ENCODE results near the gene SENP8.
A peak's percentile ranks its signal among the peaks of the same experiment; 100 is the strongest.

The SENP8 gene

DNA sequence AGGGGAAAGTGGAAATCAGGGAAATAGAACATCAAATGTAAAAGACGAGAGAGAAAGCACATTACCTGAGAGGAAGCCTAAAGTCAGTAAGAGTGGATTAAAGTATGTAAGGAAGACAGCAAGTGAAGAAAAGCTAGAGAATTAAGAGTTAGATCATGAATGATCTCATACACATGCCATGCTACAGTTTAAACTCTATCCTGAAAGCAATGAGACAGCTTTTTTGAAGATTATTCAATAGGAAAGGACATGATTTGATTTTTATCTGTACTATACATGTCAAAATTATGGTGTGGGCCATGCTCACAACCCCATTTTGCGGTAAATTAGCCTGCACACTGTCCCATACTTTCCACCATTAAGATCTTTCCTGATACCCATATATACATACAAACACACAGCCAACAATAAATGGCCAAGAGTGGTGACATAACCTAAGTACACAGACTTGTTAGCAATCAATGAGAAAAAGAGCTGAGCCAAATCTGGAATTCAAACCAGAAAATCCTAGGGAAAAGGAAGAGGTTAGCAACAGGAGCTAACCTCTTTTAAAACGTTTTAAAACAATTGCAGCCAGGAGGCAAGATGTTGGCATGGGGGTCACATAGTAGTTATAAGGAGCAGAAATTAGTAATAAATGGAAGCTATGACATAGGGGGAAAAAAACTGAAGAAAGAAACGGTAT, 4.7 kb upstream of the SENP8 start:
- DNase-seq = peak; percentile 9

DNA sequence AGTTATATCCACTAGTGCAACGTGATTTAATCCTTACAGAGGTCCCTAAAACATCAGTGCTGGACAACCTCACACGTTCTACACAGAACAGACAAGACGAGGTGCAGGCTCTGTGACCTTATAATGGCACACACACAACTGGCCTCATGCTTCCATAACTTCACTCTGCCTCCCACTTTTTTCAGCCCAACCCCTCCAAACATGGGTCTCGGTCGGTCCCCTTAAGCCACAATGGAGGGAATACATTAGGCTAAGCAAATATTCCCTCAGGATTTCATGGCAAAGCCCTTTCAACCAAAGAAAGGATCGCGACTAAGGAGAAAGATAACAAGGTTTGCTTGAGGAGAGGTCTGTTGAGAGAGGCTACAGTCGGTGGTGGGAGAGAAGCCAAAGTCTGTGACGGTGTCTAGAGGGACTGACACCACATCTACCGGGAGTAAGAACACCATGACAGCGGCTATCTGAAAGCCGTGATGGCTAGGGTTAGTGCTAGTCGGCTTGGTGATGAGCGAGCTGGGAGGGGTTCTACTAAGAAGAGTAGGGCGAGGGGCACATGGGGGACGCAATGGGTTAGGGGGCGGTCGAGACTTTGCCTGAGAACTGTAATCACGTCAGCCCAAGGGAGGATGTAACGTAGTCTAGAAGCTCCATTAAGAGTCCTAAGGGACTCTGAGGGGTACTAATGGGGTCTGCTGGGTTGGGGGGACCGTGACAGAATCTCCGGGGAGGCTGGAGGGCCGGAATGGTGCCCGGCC, 1.3 kb upstream of the SENP8 start:
- DNase-seq = peak; percentile 32

DNA sequence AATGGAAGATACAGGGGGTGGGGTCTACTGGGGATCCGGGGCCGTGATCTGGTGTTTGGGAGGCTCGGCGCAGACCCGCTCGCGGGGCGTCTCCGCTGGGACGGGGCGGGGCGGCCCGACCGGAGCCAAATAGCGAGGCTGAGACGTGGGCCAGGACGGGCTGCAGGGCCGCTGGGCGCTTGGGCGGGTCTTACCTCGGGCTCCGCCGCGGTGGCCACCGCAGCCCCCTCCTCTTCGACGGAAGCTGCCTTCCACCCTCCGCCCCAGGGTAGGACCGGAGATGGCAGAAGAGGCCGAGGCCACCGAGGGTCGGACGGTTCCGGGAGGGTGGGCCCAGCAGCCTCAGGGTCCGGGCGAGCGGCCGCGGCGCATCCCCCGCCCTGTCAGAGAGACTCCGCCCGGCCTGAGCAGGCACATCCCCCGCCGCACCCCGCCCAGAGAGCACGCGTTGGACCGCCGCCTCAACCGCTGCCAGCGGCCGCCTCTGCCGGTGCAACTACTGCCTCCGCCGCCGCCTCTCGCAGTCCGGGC, 652 bp upstream of the SENP8 start:
- peak; percentile 81 for DNase-seq

DNA sequence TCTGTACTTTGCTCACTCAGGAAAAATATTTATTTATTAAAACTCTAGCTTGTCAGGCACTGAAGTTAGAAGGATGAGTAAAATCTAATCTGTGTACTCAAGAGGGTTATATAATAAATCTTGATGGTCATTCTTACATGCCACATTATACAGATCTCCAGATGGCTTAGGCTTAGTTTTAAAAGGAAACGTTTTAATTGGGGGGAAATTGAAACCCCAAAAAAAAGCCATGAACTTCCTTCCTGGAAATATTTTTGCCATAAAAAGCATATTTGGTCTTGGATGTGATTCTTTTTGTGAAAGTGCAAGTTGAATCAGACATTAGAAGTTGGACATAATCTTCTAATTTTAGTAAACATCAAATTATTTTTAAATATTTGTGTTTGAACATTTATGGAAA, 6.0 kb downstream of the SENP8 start:
- no peak for DNase-seq

DNA sequence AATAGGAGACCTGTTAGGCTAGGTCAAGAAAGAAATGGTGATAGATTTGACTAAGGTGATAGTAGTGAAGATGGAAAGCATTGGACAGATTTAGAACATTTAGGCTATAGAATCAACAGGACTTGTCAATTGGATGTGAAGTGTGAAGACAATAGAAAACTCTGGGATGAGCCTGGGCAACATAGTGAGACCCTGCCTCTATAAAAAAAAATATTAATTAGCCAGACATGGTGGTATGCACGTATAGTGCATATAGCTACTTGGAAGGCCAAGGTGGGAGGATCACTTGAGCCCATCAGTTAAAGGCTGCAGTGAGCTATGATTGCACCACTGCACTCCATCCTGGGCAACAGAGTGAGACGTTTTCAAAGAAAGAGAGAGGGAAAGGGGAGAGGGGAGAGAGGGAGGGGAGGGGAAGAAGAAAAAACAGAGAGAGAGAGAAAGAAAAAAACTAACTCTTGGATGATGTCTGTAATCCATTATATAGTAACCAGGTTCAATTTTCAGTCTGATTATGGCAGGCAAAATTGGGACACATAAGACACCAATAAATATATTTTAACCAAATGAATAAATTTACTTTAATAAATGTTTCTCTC, 9.6 kb downstream of the SENP8 start:
- DNase-seq = no peak

DNA sequence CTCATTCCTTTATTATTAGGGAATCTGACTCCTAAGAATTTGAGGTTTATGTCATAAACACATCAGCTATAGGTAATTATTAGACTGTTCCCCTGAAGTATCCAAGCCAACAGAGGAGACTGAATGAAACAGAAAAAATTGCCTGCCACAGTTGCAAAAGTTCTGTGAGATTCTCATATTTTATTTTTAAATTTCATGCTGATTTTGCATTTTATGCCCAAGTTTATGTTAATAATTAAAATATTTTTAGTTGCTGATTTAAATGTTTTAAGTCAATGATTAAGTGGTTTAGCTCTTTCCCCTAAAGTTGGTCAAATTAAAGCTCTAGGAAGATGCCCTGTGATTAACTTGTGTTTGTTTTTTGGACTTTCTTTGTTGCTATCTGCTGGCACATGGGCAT, 10.2 kb downstream of the SENP8 start:
- no peak for DNase-seq

DNA sequence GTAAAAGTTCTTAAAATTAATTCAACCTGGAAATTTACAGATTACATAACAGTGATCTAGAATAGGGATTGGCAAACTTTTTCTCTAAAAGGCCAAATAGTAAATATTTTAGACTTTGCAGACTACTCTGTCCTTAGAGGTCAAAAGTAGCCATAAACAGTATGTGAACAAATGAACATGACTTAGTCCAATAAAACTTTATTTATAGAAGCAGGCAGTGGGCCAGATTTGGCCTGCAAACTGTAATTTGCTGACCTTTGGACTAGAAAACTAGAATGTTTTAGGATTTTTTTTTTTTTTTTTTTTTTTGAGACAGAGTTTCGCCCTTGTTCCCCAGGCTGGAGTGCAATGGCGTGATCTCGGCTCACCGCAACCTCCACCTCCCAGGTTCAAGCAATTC, 12.1 kb downstream of the SENP8 start:
- no peak for DNase-seq

DNA sequence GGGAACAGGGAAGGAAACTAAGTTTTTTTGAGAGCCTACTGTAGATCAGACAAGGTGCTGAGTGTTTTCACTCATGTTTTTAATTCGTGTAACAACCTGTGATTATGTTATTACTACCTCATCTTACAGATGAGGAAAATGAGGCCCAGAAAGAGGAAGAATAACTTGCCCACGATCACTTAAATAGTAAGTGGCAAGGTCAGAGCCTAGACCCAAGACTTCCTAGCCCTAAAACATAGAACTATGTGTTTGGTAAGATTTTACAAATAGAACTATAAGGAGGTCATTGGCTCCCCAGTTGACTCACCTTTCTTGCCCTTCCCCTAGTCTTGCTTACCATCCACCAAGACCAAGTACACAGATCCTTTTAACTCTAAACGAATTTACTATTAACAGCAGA, 13.7 kb downstream of the SENP8 start:
- no peak for DNase-seq

DNA sequence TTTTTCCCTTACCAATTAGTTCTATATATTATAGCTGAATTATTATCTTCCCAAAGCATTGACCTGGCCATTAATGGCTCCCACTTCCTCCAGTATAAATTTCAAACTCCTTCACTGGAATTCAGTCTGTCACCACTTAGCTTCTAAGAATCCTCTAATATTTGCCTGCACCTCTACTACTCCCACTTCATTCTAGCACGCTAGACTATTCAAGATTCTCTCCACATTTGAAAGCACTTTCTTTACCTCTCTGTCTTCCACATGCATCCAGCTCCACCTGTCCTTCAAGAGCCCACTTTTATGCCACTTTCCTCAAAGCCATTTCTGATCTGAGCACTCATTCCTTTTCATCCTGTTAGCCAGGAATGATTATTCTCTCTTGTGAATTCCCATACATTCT, 15.0 kb downstream of the SENP8 start:
- no peak for DNase-seq

DNA sequence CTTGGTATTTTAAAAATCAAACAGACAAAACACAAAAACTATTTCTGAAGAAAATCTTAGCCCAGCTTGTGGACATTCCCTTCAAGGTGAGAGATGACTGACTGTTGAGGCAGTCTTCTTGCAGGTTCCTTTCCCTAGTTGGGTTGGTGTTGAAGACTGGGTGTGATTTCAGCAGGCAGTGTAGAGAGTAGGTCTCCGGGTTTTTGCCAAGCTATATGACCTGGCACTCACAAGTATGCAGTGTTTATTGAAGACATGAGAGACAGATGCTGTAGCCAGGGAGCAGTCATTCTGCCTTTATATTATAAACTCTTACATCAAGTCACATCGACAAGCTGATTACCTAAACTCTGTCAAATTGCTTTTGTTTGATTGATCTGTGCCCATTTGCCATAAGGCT, 17.5 kb downstream of the SENP8 start:
- DNase-seq = no peak

DNA sequence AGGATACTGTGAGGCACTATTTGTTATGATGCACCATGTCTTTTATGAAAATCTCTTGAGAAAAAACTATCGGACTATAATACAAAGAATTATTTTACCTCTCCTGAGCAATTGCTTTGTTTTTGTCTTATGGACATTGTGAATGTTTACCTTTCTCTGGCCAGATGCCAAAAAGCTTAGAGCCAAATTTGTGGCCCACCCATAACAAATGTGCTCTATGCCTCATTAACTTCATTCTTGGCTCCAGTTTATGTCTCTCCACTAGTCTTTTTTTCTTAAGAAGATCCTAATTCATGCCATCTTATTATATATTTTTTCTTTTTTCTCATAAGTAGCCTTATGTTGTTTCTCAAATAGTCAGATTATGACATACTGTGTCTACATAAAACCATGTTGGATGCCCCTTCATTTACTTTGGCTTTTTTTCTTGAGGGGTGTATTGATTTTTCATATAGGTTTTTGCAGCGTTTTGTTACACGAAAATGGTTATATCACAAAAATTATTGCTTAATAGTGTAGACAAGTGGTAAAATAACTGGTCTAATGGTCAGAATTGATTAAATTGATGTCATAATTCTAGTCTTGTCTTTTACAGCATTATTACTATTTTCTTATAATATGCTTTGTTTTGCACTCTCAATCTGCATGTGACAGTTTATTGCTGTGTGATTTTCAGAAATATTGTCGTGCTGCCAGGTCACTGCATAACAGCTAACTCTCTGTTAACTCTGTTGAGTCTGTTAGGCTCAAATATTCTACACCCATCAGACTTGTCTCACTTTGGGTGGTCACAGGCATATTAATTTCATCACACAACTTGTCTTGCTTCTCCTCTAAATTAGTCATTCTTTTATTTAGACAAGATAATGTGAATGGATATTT, 18.2 kb downstream of the SENP8 start:
- no peak for DNase-seq

DNA sequence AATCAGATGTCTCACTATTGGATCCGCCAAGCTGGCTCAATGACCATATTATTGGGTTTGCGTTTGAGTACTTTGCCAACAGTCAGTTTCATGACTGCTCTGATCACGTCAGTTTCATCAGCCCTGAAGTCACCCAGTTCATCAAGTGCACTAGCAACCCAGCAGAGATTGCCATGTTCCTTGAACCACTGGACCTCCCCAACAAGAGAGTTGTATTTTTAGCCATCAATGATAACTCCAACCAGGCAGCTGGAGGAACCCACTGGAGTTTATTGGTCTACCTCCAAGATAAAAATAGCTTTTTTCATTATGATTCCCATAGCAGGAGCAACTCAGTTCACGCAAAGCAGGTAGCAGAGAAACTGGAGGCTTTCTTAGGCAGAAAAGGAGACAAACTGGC, 21.5 kb downstream of the SENP8 start:
- no peak for DNase-seq

DNA sequence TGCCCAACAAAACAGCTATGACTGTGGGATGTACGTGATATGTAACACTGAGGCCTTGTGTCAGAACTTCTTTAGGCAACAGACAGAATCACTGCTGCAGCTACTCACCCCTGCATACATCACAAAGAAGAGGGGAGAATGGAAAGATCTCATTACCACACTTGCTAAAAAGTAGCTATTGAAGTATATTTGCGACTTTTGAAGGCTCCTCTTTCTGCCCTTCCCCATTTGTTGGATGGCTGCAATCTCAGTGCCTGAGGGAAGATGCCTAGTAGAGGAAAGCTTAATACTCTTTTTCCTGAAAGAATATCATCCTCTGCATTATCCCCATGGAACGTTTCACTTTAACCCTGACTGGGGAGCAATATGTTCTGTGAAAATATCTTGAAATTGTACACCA, 21.9 kb downstream of the SENP8 start:
- no peak for DNase-seq

DNA sequence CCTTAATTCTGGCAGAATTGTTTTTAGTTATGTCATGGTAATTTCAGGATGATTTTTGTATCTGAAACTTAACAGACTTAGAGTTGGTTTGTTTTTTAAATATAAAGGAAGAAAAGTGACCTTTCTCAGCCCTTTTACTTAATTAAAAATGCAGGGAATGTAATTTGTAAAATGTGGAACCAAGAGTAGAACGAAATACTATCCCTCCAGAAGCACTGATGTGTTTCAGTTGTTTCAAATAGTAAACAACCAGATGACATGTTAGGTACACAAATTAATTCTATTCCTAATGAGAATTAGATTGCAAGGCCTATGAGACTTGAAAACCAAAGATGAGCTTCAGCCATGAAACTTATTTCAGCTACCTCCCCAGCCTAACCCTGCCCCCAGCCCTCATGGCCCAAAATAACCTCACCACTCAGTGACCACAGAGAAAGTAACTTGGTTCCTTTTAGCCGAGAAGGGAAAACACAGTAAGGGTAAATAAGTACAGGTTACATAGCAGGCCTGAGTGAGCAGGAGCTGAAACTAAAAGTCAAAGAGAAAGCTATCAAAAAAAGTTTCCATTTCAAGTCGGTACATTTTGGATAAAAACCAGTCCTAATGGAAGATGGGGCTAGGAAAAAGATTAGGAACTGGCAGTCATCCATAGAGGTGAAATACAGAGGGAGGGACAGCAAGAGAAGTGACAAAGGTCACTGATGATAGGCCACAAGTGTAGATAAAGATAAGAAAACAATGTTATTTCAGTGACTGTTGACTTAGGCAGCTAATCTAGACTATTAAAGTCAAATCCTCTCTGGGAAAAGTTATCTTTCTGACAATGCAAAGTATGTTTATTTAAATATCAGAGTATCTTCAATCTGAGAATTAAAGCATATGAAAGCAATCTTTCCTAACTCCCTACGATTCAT, 23.2 kb downstream of the SENP8 start:
- peak; percentile 26 for DNase-seq

DNA sequence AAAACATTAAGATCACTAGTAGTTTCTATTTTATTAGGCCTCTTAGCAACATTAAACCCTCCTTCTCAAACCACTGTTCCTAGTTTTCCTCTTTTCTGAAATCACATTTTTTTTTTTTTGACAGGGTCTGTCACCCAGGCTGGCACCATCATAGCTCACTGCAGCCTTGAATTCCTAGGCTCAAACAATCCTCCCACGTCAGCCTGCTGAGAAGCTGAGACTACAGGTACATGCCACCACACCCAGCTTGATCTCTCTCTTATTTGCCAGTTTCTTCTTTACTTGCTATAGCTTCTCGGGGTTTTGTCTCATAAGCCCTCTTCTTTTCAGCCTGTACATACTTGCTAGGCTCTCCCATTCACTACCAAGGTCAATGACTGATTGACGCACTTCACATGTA, 28.0 kb downstream of the SENP8 start:
- DNase-seq = no peak

DNA sequence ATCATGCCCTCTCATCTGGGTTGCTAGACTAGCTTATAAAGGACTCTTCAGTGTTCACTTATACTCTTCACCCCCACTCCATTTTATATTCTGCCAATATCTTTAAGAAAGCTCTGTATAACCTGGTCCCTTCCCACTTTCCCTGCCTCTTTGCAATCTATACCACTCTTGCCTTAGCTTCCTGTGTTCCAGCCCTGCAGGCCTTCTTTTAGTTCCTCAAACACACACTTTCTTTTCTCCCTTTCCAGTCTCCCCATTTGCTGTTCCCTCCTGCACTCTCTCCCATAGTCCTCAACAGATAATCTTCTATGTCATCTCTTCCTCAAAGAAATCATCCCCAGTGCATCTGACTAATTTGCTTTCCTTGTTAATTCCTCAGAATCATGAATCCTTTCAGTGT, 28.7 kb downstream of the SENP8 start:
- DNase-seq = no peak

DNA sequence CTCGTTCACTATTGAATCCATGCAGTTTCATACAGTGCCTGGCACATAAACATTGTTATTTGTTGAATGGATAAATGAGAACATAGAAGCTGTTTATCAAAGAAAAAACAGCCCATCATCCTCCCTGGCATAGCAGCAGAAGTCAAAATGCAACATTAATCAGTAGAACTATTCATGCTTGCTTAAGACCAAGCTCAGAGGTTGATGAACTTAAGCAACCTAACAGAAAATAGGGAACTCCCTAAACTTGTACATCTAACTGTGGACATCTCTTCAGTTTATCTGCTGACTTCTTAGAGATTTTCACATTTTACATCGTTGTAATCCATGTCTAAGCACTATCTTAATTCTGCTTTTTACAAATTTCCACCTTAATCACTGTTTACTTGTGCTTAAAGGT, 29.2 kb downstream of the SENP8 start:
- DNase-seq = no peak

DNA sequence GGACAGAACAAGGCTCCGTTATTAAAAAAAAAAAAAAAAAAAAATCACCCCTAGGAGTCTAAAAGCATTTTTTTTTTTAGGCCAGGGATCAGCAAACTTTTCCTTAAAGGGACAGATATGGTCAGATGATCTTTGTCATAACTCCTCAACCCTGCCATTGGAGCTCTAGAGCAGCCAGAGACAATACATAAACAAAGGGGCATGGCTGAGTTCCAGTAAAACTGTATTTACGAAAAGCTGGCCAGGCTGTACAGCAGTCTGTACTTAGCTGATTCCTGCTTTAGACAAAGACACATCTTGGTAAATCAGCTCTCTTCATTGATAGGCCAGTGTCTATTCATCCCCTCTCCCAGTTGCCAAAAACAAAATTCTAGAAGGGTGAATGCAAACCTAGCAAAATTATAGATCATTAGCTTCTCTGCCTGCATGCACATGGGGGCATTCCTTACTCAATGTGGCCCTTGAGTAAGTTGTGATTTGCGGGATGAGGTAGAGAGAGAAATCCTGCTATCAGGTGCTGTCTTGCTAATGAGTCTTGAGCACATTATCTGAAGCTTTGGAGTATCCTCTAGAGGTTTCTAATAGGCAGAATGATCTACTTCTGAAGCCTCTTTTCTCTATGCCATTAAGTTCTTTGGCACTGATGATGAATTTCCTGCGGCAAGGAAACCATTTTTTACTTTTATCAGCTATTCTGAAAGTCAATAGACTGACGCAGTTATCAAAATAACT, 35.2 kb downstream of the SENP8 start:
- no peak for DNase-seq

DNA sequence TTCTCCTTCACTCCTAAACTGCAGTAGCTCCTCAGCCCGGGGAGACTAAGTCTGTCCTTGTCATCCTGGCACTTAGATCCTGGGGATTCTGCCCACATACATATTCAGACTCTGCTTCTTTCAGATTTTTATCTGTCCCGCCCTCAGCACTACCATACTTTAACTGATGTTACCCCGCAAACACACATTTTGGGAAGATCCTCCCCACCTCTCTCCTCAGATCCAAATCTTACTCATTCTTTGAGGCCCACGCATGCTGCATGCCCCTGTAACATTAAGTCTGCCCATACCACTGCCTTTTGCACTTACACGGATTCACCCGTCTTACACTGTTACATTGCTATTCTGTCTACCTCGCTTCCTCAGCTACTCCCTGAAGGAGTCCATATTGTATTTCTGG, 36.1 kb downstream of the SENP8 start:
- DNase-seq = no peak

DNA sequence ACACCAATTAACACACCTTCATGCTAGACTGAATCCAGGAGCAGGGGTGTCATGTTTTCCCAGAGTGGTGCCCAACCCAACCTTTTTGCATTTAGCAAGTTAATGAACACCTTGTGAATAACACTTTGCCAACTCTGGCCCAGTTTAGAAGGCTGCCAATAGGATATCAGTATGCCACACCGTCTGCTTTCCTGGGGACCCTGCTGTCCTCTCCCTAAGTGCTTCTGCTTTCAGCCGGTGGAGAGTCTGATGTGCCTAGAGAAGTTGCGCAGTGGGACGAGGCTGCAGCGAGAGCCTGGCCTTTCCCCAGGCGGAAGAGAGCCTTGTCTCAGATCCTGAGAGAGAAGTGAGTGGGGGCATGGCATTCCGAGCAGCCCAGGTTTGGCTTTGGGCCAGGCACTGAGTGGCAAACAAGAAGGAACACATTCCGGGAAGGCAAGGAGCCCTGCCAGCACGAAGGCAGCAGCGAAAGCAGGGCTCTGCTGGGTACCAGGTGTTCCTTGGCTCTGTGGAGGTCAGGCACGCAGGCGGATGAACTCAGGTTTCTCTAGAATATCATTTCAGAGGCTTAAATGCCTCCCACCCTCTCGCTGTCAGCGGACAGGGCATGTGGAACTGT, 36.9 kb downstream of the SENP8 start:
- DNase-seq = peak; percentile 60

All from fibroblast of skin of back (primary cell).